GM21723 (cell line): ENCODE results near the gene RASGRF1.
A peak's percentile ranks its signal among the peaks of the same experiment; 100 is the strongest.

Experiments
- ATAC-seq: cut with Tn5 transposase; IDR thresholded peaks from one replicate; pipeline ENCODE4 v1.9.1; 2021; ENCODE audit warnings: mild to moderate bottlenecking, moderate library complexity; ENCODE audit not compliant: unreplicated experiment

Gene RASGRF1

DNA sequence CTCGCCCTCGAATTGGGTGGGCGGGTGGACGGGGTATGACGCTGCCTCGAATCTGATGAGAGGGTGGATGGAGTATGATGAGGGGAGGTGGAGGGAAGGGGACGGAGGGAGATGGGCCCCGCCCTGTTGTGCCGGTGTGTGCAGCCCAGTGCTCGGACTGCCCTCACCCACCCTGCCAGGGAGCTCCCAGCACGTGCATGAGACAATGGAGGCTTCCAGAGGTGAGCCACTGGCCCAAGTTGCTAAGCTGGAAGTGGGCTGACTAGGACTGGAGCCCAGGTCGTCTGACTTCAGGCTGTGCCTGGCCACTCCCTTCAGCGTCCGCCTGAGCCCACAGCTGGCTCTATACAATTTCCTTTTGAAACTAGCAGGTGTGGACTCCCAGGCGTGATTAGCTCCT lies 98.7 kb downstream of the RASGRF1 start:
- ATAC-seq = no peak

DNA sequence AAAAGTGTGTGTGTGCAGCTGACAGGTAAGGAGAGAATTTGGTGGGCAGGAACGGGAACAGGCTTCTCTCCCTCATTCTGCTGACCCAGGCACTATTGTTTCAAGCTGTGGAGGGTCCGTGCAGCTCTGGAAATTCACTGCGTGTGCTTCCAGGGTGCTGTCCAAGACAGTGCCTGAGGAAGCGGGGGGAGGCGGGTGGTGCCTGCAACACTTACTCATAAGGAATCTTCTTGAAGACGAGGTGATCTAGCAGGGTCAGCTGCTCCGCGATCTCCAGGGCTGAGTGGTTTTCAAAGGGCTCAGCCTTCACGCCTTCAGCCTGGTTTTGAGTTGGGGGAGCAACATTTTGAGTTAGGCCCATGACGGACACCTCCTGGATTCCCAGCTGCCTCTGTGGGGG lies 99.1 kb downstream of the RASGRF1 start:
- no peak for ATAC-seq

DNA sequence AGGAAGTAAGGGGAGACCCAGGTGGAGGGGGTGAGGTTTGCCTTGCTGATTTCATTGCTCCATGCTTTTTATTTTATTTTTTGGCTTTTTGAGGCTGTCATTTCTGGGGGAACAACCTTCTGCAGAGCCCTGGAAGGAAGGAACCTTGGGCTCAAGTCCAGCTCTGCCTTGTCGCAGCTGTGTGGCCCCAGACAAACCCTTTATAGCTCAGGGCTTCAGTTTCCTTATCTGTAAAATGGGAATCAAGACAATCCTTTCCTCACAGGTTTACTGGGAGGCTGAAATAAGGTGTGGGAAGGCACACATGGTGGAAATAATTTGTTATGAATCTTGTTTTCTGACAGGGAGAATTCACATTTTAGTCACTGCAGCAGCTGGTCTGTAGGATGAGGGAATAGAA lies 100.3 kb downstream of the RASGRF1 start:
- ATAC-seq = no peak

DNA sequence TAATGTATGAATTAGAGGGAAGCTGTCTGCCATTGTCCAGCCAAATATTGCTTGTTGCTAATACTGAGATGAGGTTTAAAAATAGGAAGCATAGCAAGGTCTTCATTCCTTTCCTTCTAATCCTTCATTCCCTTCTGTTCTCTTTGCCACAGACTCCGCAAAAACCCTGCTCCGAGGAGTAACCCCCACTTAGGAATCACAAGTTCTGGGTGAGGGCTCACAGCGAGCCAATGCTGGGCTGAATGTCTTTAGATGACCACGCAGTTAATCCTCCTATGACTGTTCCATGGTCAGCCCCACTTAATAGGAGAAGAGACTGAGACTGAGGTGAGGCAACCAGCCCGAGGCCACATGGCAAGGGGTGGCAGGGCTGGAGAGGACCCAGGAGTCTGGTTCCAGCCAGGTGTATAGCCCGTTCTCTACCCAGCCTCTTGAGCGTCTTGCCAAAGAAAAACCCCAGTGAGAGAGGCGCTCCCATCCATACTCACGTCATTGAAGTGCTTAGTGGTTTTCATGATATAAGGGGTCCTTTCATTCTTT lies 100.8 kb downstream of the RASGRF1 start:
- no peak for ATAC-seq

DNA sequence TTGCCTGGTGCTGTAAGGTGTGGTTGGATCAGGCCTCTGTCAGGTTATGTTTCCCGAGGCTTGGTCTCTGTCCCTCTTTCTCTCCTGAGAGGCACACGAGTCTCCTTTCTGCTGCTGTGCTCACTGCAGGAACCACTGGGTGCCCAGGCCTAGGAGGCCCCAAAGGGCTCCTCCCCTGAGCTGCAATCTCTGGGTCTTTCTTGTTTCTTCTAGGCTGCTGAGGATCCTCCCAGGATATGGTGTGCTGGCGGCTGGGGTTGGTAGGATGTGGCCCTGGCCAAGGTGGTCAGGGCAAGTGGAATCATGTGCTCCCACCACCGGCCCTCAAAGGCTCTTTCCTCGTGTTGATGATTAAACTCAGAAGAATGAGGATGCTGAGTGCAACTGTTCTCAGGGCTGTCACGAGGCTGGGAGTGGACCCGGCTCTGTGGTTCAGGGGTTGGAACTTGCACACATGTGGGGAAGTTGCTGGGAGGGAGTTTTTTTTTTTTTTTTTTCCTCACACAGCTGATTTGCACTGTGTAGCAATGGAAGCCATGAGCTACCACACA lies 102.1 kb downstream of the RASGRF1 start:
- no peak for ATAC-seq

DNA sequence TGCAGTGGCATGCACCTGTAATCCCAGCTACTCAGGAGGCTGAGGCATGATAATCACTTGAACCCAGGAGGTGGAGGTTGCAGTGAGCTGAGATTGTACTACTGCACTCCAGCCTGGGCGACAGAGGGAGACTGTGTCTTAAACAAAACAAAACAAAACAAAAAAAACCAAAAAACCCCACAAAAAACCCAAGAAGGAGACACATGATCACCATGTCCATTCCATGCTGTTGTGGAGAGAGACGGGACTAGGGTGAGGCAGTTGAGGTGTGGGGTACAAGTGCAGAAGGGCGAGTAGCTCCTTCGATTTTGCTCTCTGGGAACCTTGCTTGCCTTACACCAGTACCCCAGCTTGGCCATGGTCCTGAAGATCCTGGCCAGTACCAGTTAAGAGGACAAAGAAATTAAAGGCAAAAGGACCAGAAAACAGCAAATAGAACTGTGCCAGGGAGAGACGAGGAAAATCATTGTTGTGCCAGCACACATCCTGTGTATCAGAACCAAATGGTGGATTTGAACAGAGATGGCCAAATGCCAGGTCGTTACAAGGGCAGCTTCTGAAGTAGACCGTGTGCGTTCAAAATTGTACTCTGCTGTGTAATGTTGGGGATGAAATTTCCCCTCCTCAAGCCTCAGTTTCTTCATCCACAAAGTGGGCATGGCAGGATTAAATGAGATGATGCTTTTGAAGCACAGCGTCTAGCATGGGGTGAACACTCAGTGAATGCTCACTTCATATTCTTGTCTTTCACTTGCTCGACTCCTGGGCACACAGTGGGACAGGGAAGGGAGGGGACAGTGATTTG lies 102.8 kb downstream of the RASGRF1 start:
- ATAC-seq = no peak

DNA sequence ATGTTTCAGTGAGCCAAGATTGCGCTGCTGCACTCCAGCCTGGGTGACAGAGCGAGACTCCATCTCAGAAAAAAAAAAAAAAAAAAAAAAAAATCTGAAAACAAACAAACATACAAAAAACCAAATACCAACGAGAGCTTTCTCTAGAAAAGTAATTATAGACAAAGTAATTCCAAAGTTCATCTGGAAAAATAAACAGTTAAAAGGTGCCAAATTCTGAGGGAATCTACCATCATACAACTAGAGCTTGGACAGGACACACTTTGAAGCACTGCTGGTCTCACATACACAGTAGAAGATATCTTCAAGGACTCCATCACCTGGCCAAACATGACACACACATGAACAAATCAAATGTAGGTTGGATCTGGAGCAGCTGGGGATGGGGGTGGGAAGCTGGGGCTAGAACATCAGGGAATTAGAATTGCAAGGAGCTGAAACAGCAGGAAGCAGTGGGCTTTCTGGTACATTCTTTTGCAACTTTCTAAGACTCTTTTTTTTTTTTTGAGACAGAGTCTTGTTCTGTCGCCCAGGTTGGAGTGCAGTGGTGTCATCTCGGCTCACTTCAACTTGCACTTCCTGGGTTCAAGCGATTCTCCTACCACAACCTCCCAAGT lies 104.6 kb downstream of the RASGRF1 start:
- ATAC-seq = no peak

DNA sequence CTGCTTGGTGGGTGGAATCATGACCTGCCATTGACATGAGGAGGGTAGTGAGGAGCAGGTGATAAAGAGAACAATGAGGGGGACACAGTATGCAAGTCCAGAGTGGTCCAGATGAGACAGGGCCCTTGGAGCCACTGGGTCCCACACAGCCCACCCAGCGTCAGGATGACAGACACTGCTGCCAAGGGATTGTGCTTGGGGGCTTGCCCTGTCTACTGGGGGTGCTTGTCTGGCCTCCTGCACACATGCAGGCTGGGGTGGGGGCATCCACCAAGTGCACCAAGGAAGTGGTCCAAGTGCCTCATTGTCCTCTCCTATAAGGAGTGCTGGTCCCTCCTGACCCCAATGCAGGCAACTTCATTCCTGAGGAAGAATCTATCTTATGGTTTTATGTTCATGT lies 106.5 kb downstream of the RASGRF1 start:
- ATAC-seq = no peak

DNA sequence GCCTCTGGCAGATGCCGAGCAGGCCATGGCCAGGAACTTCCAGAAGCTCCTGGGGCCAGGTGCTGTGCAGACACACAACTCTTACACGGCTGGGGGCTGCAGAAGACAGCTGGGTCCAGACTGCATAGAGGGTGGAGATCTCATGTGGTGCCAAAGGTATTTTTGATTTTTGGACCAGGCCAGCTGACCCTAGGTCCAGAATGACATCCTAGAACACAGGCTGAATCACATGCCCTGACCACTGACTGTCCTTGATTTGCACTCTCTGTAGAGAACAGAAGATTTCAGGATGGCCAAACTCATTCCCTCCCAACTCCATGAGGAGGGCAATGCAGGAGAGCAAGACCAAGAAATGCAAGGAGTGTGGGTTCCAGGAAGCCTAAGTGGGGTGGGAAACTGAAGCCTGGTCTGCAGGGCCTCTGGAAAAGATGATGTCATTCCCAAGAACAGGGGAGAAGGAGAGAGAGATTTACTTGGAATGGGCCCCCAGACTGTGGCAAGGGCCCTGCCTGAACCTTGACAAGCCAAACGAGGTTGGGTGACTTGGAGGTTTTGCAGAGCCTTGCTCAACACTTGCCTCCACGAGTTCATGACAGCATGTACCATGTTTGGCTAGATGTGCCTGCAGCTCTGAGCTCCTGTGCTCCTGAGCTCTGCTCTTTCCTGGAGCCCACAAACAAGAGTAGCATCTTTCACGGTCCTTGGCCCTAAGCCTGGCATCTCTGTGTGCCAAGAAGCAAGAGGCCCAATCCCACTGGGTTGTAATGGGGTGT lies 107.2 kb downstream of the RASGRF1 start:
- ATAC-seq = no peak

DNA sequence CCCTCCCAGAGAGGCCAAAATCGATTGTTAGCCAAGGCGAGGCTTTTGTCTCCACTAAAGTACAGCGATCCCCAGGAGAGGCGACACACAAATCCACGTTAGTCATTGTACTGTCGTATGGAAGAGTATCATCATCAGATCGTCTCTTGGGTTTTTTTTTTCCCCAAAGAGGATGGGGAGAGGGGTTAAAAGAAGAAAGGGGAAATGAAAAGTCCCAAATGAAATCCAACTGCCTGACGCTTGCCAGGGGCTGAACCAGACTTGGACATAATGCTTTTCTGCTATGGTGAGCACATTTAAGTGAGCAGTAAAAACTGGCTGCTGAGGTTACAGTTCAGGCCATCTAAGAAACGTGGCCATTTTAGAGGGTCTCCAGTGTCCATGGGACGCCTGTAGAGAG lies 107.8 kb downstream of the RASGRF1 start:
- ATAC-seq = no peak

DNA sequence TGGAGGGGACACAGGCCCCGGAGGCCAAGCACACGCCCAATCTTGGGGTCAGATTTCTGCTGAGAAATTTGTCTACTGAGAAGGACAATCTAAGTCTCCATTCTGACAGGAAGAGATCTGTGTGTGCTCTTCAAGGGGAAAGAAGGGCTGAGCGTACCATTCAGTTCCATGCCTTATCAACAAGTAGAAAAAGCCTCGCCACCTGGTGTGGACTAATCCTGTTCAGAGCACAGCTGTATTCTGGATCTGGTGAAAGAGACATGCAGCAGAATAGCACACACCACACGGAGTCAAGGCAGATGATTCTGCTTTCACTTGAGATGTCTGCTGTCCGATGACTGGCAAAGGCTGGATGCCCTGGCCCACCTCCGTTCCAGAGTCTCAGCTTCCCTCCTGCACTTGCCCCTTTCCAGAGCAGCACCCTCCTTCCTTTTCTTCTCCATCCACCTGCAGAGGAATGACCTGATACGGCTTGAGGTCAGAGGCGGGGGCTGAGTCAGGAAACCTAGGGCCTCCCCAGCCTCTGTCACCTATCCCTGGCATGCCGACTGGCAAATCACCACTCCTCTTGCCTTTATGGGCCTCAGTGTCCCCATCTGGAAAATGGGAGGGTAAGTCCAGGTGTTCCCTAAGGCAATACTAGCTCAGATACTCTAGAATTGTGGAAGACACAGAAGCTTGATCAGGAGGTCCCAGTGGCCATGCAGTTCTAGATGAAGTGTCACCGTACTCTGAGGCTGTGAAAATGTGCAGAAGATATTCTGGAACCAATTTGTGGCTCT lies 108.9 kb downstream of the RASGRF1 start:
- ATAC-seq = no peak

DNA sequence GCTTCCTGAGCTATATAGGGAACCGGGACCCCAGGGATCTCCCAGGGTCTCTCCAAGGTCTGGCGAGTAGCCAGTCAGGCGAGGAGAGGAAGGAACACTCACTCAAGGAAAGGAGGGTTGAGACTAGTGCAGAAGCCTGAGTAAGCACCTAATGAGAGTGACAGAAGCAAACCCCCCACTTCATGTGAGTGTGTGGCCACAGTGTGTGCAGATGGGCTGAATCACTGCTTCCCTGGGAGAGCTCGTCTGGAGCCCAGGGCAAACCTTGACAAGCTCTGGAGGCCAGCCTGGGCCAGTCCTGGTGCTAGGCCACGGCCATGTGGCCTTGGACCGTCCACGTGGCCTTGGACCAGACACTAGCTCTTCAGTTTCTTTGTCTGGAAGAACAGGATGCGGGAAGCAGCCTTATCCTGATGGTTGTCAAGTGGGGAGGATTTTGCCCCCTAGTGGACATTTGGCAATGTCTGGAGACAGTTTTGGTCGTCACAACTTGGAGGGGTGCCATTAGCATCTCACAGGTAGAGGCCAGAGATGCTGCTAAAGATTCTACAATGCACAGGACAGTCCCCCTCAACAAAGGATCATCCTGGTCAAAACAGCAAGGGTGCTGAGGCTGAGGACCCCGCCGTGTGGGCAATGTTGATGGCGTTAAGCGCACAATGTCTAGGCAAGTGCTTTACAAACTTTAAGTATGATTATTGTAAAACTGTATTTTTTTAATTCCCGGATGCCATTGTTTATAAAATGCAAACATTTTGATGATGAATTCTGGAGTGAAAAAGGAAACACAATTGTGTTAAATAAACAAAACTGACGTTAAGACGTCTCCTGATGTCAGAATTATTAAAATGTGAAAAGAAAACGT lies 110.9 kb downstream of the RASGRF1 start:
- no peak for ATAC-seq

DNA sequence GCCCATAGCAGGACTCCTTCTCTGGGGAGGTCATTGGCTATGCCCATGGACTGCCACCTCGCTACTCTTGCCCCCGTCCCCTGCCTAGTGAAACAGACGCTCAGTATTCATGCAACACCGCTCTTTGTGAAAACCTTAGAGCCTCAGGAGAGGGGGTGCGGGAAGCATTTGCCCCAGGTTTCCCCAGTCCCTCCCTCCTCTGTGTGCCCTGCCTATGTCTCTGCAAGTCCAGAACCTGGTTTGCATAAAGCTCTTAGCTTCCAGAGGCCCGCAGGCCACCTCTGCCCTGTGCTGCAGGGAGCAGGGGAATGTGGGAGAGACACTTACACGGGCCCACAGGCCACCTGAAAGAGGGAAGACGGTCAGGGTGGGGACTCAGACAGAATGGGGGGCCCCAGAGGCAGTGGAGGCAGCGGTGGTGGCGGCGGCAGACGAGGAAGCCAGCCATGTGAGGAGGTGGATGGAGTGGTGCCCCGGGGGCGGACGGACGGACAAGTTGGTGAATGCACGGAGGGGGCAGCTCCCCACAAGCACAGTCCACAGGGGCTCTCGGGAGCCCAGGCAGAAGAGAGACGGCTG lies 111.9 kb downstream of the RASGRF1 start:
- ATAC-seq = no peak

DNA sequence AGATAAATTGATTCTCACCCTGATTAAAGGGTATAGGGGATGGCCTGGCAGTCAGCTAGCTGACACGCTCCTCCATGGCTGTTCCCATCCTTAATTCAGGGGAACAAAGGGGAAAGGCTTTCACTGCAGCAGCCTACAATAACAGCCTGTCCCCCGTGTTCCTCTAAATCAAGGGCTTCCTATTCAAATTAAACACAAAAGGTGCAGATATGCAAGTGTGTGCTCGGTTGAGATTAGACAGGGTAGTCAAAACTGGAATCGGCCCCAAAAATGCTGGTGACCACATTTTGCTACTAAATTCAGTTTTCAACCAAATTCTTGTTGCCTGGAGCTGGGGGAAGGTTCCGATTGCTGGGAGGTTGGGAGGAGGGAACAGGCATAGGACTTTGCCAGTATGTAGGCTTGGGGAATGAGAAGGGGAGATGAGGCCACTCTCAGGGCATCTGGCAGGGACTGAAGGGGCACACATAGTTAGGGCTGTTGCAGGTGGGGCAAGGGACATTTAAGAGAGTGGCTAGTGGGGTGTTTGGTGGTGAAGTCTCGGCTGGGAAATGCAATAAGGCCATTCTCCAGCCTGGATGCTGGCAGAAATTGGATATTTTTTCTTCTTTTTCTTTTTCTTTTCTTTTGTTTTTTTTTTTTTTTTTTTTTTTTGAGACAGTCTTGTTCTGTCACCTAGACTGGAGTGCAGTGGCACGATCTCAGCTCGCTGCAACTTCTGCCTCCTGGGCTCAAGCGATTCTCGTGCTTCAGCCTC lies 112.8 kb downstream of the RASGRF1 start:
- peak; percentile 33 for ATAC-seq

DNA sequence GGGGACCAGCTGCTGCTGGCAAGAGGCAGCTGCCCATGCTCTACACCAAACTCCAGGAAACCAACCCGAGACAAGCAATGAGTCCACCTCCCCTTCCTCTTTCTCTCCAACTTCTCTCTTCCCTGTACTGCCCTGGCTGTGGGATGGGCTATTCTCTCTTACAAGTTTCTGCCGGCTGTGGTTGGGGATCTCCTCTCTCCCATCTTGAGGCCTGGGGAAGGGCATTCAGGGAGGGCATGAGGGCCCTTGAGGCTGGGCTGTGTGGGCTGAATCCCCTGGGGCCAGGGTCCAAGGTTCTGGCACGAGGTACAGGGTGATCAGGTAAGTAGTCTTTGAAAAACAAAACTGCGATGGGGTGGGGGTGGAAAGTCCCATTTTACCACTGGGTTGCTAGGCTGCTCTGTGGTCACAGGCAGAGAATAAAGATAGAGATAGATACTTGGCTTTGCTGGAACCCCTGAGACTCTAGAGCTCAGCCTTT lies 113.4 kb downstream of the RASGRF1 start:
- ATAC-seq = peak; percentile 67

DNA sequence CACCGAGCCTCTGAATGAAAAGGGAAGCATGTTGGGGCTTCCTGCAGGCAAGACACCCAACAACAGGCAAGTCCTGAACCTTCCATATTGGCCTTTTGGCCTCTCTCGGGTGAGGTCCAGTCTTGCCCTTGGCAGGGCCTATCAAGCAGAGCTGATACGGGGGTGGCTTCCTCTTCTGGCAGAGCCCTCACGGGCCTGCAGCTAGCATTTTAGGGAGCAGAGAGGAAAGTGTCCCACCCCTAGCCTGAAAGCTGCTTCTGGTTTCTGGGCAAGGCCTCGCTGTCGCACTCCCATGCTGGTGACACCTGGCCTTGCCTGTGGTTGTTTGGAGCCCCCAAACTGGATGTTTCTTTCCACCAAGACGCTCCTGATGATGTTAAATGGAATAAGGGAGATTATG lies 113.9 kb downstream of the RASGRF1 start:
- ATAC-seq = no peak

DNA sequence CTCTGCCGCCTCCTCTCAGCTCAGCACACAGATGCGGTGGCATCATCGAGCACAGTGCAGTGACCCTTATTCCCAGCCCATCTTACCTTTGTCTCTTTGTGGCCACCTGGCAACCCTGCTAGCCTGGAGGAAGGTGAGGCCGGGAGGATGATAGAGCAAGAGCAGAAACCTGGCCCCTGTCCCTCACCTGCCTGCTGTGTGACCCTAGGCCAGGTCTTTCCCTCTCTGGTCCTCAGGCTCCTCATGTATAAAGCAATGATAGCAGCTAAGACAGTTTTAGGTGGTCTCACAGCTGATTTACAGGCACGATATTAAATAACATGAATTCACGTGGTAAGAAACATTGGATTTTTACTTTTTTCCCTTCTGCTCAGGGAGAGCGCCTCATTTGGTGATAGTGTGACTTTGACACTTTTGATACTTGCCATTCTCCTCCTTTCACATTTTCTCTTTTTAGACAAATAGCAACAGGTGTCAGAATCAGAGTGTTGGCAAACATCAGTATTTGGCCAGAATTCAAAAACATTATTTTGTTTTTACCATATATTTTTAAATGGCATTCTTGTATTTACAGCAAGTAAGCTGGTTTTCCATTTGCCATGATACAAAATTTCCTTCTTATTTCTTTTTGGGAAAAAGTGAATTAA lies 116.2 kb downstream of the RASGRF1 start:
- no peak for ATAC-seq
